Mesothelial cell of epicardium (in vitro differentiated cells): ENCODE measurements around the gene NDUFAF7. TPM values are rescaled to one million over a fixed set of nuclear protein-coding genes. Genes with fewer than 3 reads are reported as not detected.

Source experiments
- DNase-seq, 2 experiments: peaks; one replicate each; pipeline ENCODE4 v3.0.0; 2021; ENCODE audit warnings: low spot score in 2 of 2; ENCODE audit not compliant: unreplicated experiment in 2 of 2
- H3K27ac Mint-ChIP-seq: 2 replicates; pipeline ENCODE4 v1.8.0; 2021; ENCODE audit warnings: mixed read lengths
- H3K27me3 Mint-ChIP-seq: 2 replicates; pipeline ENCODE4 v1.8.0; 2021; ENCODE audit warnings: low read depth, mixed read lengths
- H3K36me3 Mint-ChIP-seq: 2 replicates; pipeline ENCODE4 v1.8.0; 2021; ENCODE audit warnings: mixed read lengths
- H3K4me1 Mint-ChIP-seq: 2 replicates; pipeline ENCODE4 v1.8.0; 2021; ENCODE audit warnings: mixed read lengths
- H3K4me3 Mint-ChIP-seq: 2 replicates; pipeline ENCODE4 v1.8.0; 2021; ENCODE audit warnings: mild to moderate bottlenecking, moderate library complexity, mixed read lengths
- H3K9me3 Mint-ChIP-seq: 2 replicates; pipeline ENCODE4 v1.8.0; 2021; ENCODE audit warnings: mixed read lengths
- total RNA-seq: library from RNA; stranded (reverse); gene quantifications from 3 replicates; pipeline ENCODE4 v1.2.1, GENCODE V29; 2021
- TF ChIP-seq, protein P1 (sequence below): fragments of 200-600 bp; sonication (generic); IDR thresholded peaks from one replicate; pipeline ENCODE4 v1.5.0; 2021; ENCODE audit warnings: antibody characterized with exemption; ENCODE audit not compliant: unreplicated experiment

NDUFAF7 gene
- total RNA-seq, 1 donor from 2014 or later = 27.0 TPM

DNA sequence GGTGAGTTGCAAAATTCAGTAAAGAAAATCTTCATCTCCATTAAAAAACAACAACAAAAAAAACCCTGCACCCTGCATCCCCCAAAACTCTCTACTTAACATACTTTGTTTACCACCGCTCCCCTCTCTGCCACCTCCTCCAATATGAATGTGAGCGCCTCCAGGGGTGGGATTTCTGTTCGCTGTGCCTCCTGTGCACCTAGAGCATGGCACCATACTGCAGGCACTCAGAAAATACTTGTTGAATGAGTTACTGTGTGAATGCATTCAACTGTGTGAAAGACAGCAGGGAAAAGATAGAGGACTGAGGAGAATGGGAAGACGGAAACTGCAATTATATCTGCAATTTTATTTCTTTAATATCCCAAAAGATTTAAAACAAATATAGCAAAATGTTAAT is 4.6 kb upstream of the NDUFAF7 start:
- Mint-ChIP-seq H3K4me3 (no peak overlapping the region), H3K4me1 (peaks cover 17% of the 10 kb centered on the region), H3K27me3 (no peaks in the 10 kb centered on the region), H3K27ac (no peak overlapping the region), H3K9me3 (no peaks in the 10 kb centered on the region), H3K36me3 (peaks cover 19% of the 10 kb centered on the region)
- DNase-seq = no peak
- TF ChIP-seq, protein P1, sequence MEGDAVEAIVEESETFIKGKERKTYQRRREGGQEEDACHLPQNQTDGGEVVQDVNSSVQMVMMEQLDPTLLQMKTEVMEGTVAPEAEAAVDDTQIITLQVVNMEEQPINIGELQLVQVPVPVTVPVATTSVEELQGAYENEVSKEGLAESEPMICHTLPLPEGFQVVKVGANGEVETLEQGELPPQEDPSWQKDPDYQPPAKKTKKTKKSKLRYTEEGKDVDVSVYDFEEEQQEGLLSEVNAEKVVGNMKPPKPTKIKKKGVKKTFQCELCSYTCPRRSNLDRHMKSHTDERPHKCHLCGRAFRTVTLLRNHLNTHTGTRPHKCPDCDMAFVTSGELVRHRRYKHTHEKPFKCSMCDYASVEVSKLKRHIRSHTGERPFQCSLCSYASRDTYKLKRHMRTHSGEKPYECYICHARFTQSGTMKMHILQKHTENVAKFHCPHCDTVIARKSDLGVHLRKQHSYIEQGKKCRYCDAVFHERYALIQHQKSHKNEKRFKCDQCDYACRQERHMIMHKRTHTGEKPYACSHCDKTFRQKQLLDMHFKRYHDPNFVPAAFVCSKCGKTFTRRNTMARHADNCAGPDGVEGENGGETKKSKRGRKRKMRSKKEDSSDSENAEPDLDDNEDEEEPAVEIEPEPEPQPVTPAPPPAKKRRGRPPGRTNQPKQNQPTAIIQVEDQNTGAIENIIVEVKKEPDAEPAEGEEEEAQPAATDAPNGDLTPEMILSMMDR = no peak

DNA sequence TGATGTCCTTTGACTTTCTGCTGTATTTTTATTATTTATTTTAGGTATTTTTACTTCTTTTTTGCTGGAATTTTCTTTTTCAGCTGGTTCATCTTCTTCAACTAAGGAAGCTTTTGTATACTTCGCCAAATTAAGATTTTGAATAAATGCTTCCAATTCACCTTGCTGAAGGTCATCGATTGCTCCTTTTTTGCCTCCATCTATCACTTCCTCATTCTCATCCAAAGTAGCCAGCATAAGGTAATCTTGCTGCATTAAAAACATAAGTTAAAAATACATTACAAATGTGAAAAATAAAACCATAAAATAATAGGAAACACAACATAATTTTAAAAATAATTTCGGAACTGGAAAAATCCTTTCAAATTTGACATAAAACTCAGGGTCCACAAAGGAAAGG is 2.7 kb upstream of the NDUFAF7 start:
- no peak overlapping the region for H3K4me3 Mint-ChIP-seq
- DNase-seq = no peak
- H3K36me3 Mint-ChIP-seq = peaks cover 13% of the 10 kb centered on the region
- H3K9me3 Mint-ChIP-seq = no peaks in the 10 kb centered on the region
- H3K27ac Mint-ChIP-seq = no peak overlapping the region
- peaks cover 17% of the 10 kb centered on the region for H3K4me1 Mint-ChIP-seq
- TF ChIP-seq, protein P1 = no peak
- H3K27me3 Mint-ChIP-seq = no peaks in the 10 kb centered on the region

DNA sequence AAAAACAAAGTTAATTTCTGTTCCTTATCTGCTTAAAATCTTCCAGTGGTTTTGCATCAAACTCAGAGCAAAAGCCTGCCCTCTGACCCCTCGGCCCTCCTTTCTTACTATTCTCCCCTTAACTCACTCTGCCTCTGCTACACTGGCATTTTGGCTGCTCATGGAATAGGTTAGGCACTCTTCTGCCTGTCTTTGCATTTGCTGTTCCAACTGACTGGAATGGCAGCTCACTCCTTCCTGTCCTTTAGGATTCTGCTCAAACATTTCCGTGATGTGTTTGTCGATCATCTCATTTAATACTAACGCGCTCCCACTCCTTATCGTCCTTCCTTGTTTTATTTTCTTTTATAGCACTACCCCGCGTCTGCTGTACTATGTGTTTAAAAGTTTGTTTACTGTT is 877 bp upstream of the NDUFAF7 start:
- TF ChIP-seq, protein P1 = no peak
- Mint-ChIP-seq H3K27me3 (no peaks in the 10 kb centered on the region), H3K36me3 (peaks cover 19% of the 10 kb centered on the region), H3K27ac (no peak overlapping the region), H3K4me1 (peaks cover 12% of the 10 kb centered on the region), H3K9me3 (no peaks in the 10 kb centered on the region), H3K4me3 (no peak overlapping the region)
- DNase-seq = no peak

DNA sequence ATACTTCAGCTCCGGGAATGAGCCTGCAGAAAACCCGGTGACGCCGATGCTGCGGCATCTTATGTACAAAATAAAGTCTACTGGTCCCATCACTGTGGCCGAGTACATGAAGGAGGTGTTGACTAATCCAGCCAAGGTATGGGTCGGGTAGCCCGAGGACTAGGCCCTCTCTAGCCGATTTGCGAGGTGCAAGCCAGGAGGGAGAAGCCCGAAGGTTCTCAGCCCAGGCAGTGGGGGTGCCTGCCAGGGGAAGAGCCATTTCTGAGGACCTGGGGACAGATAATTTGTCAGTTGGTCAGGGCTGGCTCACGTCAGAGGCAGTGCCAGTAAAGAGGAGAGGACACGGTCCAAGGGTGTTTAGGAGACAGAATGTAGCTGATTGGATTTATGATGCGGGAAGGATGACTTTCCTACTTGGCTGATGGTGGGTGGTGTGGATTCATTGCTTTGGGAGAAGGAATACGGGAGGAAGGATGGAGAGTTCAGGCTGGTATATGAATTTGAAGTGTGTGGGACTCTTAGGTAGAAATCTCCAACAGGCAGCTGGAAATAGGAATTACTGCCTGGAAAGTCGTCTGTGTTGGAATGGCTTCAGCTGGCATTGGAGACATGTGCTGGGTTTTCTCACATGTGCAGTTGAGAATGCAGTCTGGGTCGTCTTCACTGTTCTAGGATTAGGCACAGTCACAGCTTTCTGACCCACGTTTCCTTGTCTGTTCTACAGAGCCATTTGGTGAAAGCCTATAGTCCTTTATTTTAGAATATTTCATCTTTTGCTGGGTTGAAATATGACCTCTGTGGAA is 874 bp downstream of the NDUFAF7 start:
- H3K27me3 Mint-ChIP-seq = no peaks in the 10 kb centered on the region
- no peaks in the 10 kb centered on the region for H3K9me3 Mint-ChIP-seq
- DNase-seq = no peak
- TF ChIP-seq, protein P1 = no peak
- peaks cover 18% of the 10 kb centered on the region for H3K36me3 Mint-ChIP-seq
- H3K4me3 Mint-ChIP-seq = no peak overlapping the region
- no peak overlapping the region for H3K27ac Mint-ChIP-seq
- H3K4me1 Mint-ChIP-seq = peaks cover 3% of the 10 kb centered on the region

DNA sequence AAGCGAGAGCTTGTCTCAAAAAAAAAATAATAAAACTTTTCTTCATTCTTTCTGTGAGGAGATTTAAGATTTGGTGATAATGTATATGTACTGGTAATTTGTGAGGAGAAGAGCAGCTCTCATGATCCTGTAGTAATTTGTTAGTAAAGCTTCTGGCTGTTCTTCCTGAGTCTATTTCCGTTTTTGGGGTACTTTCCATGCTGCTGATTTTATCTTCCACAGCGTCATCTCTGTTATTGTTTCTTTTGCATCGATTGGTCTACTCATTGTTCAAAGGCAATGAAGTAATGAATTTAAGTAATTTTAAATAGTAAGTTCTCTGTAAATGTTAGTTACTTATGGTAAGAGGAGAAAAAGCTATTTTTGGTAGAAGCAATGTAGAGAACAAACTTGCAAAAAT is 12.0 kb downstream of the NDUFAF7 start:
- no peaks in the 10 kb centered on the region for H3K4me1 Mint-ChIP-seq
- TF ChIP-seq, protein P1 = no peak
- H3K4me3 Mint-ChIP-seq = no peak overlapping the region
- H3K36me3 Mint-ChIP-seq = peaks cover 41% of the 10 kb centered on the region
- DNase-seq = no peak
- peaks cover 8% of the 10 kb centered on the region for H3K9me3 Mint-ChIP-seq
- no peaks in the 10 kb centered on the region for H3K27me3 Mint-ChIP-seq
- no peak overlapping the region for H3K27ac Mint-ChIP-seq

DNA sequence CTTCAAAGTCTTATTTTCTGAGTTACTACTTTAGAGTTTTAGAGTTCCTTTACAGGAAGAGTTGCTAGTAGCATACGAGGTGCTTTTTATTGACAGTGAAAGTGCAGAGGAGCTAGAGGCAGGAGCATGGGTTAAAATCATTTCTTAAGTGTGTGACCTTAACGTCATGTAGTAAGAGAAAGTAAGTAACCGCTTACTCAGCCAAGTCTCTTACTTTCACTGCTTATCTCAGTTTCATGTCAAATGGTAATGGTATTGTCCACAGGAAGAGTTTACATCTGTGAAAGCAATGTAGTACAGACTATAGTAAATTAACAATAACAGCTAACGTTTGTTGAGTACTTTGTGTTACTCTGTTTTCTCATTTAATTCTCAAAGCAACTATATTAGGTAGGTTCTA is 12.6 kb downstream of the NDUFAF7 start:
- Mint-ChIP-seq H3K27ac (no peak overlapping the region), H3K27me3 (no peaks in the 10 kb centered on the region), H3K9me3 (peaks cover 8% of the 10 kb centered on the region), H3K4me1 (no peaks in the 10 kb centered on the region), H3K4me3 (no peak overlapping the region), H3K36me3 (peaks cover 37% of the 10 kb centered on the region)
- no peak for DNase-seq
- TF ChIP-seq, protein P1 = no peak
